COLO668 (cell line): ENCODE data around the gene SCNN1G.
"Not testable (repeated sequence)": the region's sequence is repeated elsewhere in the genome, so short reads cannot be mapped to it uniquely, and the experiment has no call there.

Source experiments
- DNase-seq: peaks from one replicate; lab custom pipeline; 2025; ENCODE audit not compliant: unreplicated experiment; lab: John Stamatoyannopoulos, UW

SCNN1G gene

DNA sequence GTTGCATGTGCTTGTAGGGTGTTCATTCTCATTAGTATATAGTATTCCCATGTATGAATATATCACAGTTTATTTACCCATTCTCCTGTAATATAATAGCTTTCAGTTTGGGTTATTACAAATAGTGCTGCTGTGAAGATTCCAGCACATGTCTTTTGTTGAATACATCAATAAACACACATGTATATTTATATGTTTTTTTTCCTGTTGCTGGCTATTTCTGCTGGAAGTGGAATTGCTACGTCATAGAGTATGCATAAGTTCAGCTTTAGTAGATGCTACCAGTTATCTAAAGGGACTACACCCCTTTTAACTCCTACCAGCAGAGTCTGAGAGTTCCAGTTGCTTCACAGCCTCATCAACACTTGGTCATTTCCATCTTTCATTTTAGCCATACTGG is 67.3 kb downstream of the SCNN1G start:
- no peak for DNase-seq

DNA sequence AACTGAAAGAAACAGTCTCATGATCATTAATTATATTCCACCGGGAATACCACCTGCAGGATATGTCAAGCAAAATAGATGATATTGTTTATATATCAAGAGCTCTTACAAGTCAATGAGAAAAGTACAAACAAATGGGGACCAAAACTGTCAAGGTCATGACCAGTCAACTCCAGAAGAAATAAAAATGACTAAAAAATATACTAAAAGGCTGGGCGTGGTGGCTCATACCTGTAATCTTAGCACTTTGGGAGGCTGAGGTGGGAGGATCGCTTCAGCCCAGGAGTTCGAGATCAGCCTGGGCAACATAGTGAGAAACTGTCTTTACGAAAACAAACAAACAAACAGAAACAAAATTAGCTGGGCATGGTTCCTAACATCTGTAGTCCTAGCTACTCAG is 69.8 kb downstream of the SCNN1G start:
- DNase-seq, result no peak

GRCh38 chr16:23253650-23254049 is 71.1 kb downstream of the SCNN1G start:
- not testable (repeated sequence) for DNase-seq

DNA sequence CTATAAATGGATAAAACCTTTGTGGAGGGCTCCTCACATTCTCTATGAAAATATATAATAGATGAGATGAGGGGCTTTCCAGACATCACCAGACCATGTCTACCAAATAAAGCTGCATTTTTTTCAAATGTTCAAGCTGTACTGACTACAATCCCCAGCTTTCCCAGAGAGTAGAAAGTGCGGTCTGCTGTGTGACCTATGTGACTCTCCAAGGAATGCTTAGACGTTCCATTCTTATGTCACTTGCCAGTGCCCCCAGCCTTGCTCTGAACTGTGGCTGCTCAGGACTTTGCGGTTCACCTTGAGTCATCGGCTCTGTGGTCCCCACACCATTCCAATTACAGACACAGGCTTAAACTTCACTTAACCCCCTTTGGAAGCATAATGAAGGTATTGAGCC is 71.8 kb downstream of the SCNN1G start:
- DNase-seq, result no peak

GRCh38 chr16:23255000-23255399 is 72.5 kb downstream of the SCNN1G start:
- no peak for DNase-seq

GRCh38 chr16:23256440-23256839 is 73.9 kb downstream of the SCNN1G start:
- no peak for DNase-seq

DNA sequence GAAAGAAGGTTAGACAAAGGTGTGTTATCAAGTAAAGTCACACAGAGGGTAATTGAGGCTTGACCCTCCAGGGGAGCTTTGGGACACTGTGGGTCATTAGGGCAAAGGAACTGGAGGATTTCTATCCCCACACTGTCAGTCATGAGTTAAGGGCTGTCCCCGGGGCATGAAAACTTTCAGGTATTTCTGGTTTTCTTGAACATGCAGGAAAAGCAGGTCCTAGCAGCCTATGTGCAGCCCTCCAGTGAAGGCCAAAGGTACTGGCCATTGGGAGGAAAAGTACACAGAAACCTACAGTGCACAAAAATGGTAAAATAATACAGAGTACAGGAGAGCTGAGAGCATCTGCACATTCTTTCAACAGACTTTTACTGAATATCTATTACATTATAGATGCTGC is 75.1 kb downstream of the SCNN1G start:
- DNase-seq, result no peak

- DNase-seq, result no peak
Measured at GRCh38 chr16:23258919-23259237, 76.3 kb downstream of the SCNN1G start.
